IPS-18a (cell line): ENCODE measurements around the gene TENM4.

Experiments
- H3K27ac ChIP-seq: one replicate; pipeline ENCODE4 v1.5.1; 2013; ENCODE audit warnings: low read length
- H3K27me3 ChIP-seq: one replicate; pipeline ENCODE4 v1.6.1; 2013; ENCODE audit warnings: mild to moderate bottlenecking, low read length; ENCODE audit not compliant: control insufficient read depth, insufficient read depth
- H3K36me3 ChIP-seq: one replicate; pipeline ENCODE4 v1.6.1; 2013; ENCODE audit warnings: low read depth, low read length; ENCODE audit not compliant: control insufficient read depth
- H3K4me1 ChIP-seq: one replicate; pipeline ENCODE4 v1.6.1; 2013; ENCODE audit warnings: low read depth, low read length; ENCODE audit not compliant: control insufficient read depth
- H3K4me3 ChIP-seq: one replicate; pipeline ENCODE4 v1.5.1; 2013; ENCODE audit warnings: low read length
- H3K9ac ChIP-seq: one replicate; pipeline ENCODE4 v1.6.1; 2013; ENCODE audit warnings: mild to moderate bottlenecking, low read length, moderate library complexity
- H3K9me3 ChIP-seq: one replicate; pipeline ENCODE4 v1.6.1; 2013; ENCODE audit warnings: low read depth, low read length; ENCODE audit not compliant: control insufficient read depth

The TENM4 gene

DNA sequence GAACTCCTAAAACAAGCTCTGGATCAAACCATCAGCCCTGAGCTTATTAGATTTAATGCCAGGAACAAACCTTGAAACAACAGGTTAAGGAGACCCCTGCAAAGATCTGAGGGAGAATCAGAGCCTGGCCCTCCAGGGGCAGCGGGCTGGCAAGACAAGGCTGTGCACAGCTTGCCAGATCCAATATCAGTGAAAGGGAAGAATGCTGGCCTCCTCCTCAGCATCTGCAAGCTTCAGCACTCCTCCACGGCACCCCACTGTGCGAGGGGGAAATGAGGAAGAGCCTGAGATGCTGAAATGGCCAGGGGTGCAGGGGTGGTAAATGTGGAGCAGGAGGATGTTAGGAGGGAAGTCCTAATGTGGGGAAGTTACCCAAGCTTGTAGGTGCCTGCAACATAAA, 167.0 kb downstream of the TENM4 start:
- H3K27me3 ChIP-seq, result no peaks in the 10 kb centered on the region
- no peak overlapping the region for H3K27ac ChIP-seq
- no peaks in the 10 kb centered on the region for H3K36me3 ChIP-seq
- no peak overlapping the region for H3K4me3 ChIP-seq
- peaks cover 18% of the 10 kb centered on the region for H3K4me1 ChIP-seq
- H3K9me3 ChIP-seq, result no peaks in the 10 kb centered on the region
- no peak overlapping the region for H3K9ac ChIP-seq

DNA sequence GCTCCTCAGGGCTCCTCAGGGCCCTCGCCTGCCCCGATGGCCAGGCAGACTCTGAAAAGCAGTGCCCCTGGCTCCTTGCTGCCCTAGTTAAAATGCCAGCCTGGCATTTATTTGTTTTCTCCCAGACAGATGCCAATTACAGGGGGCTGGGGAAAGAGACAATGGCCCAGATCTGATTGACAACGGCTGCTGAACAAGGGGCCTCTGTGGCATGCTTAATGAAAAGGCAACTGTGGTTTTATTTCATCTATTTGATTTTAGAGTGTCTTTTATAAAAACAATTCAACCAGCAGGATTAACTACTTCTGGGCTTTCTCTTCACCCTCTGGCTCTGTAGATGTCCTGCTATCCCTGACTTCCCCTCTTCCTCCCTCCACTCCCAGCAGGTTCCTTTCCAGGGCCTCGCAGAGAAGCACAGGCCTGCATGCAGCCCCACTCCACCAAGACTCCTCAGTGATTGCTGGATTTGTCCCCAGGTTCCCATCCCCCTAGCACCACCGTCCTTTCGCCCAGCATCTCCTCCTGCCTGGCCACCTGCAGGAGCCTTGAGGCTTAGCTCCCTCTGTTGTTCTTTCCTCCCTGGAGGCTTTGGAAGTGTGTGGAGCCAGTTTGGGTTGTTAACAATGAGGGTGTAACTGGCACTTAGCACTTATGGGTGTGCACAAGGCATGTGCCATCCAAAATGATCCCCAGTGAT, 171.1 kb downstream of the TENM4 start:
- H3K27ac ChIP-seq, result no peak overlapping the region
- H3K4me1 ChIP-seq, result peaks cover 18% of the 10 kb centered on the region
- H3K36me3 ChIP-seq, result no peaks in the 10 kb centered on the region
- no peak overlapping the region for H3K4me3 ChIP-seq
- no peak overlapping the region for H3K9ac ChIP-seq
- H3K27me3 ChIP-seq, result no peaks in the 10 kb centered on the region
- H3K9me3 ChIP-seq, result no peaks in the 10 kb centered on the region

DNA sequence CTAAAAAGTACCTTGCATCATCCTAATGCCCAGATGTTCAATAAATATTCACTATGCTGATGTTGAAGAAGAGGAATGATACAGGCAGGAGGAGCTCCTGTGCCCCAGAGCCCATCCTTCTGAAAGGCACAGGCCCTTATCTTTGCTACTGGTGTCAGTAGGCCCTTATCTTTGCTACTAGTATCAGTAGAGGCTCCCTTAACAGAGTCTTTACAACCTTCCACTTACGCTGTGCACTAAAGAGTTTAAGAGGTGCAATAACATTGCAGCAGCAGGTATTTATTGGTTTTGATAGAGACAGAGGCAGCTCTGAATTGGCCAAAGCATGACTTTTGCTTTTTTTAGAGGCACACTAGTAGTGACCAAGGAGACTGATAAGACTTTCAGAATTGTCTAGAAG, 174.4 kb downstream of the TENM4 start:
- H3K9me3 ChIP-seq, result no peaks in the 10 kb centered on the region
- H3K4me3 ChIP-seq, result no peak overlapping the region
- H3K27ac ChIP-seq, result no peak overlapping the region
- H3K27me3 ChIP-seq, result no peaks in the 10 kb centered on the region
- peaks cover 13% of the 10 kb centered on the region for H3K4me1 ChIP-seq
- no peaks in the 10 kb centered on the region for H3K36me3 ChIP-seq
- H3K9ac ChIP-seq, result no peak overlapping the region

DNA sequence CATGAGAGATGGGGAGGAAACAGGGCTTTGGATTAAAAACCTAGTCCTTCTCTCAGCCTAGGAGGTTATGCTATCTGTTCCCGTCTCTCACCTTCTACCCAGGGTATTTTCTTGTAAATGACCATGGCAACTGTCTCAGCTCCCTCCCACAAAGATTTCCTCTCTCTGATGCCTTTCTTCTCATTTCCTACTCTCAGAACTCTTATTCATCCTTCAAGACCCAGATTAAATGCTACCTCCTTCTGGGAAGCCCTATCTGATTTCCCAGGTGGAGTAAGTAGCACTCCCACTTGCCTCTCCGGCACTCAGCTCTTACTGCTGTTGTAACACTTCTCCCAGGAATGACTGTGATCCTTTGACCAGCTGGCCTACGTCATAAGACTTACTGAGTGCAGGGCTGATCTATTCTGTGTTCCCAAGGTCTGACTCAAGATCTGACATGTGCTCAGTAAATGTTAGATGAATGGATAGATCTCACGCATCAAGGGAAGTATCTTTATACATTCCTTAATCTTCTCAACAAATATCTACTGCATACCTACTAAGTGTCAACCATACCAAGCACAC, 175.0 kb downstream of the TENM4 start:
- no peak overlapping the region for H3K4me3 ChIP-seq
- no peaks in the 10 kb centered on the region for H3K36me3 ChIP-seq
- no peaks in the 10 kb centered on the region for H3K9me3 ChIP-seq
- no peak overlapping the region for H3K27ac ChIP-seq
- no peak overlapping the region for H3K9ac ChIP-seq
- H3K27me3 ChIP-seq, result no peaks in the 10 kb centered on the region
- peaks cover 13% of the 10 kb centered on the region for H3K4me1 ChIP-seq

DNA sequence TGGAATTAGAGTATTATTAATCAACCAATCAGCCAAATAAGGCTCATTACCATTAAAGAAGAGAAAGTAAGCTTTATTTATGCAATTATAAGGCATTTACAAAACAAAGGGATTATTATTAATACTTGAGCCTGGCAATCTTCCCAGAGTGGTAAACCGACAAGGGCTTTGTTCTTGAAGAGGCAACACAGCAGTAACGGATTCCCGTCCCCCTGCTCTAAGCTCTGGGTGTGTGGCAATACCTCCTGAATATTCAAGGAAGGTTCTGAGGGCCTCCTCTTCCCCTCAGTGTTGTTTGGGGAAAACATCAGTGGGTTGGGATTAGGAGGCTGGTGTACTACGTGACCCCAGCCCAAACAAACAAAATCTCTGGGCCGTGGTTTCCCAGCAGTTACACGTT, 176.5 kb downstream of the TENM4 start:
- Histone ChIP-seq H3K27ac (no peak overlapping the region), H3K9ac (no peak overlapping the region), H3K9me3 (no peaks in the 10 kb centered on the region), H3K27me3 (no peaks in the 10 kb centered on the region), H3K36me3 (no peaks in the 10 kb centered on the region), H3K4me3 (no peak overlapping the region), H3K4me1 (peaks cover 4% of the 10 kb centered on the region)

DNA sequence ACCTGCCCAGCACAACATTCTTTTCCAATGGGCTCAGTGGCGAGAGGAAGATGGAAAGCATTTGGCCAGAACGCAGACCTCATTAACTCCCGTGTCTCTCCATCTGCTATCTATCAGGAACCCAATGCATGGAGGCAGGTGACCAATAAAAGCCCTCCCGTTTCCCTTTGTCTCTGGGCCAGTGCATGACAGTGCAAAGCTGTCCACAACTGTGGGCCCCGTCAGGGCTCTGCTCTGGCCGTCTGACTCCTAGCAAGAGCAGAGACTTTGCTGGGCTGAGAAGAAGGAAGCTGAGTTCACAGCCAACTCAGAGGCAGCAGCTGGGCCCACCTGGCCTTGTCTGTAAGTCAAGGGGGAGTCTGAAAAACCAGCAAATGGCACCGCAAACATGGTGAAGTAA, 177.8 kb downstream of the TENM4 start:
- H3K9ac ChIP-seq, result no peak overlapping the region
- peaks cover 4% of the 10 kb centered on the region for H3K4me1 ChIP-seq
- no peaks in the 10 kb centered on the region for H3K36me3 ChIP-seq
- no peaks in the 10 kb centered on the region for H3K27me3 ChIP-seq
- H3K4me3 ChIP-seq, result no peak overlapping the region
- H3K9me3 ChIP-seq, result no peaks in the 10 kb centered on the region
- H3K27ac ChIP-seq, result no peak overlapping the region

DNA sequence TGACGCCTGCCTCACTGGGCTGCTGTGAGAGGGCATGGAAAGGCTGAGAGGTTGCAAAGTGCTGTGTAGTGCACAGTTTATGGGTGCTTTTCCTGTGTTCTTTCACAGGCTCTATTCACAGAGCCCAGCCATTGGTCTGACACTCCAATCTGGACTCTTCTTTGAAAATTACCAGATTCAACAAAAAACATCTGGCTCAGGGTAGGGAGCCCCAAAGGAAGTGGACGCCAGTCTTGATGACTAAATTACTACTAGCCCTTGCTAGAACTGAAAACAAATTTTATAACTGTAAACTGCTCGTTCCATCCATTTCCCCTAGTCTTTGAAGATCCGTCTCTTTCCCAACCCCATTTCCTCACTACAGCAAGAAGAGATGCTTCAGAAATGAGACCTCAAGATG, 178.6 kb downstream of the TENM4 start:
- H3K9me3 ChIP-seq, result no peaks in the 10 kb centered on the region
- H3K27me3 ChIP-seq, result no peaks in the 10 kb centered on the region
- H3K36me3 ChIP-seq, result no peaks in the 10 kb centered on the region
- H3K9ac ChIP-seq, result no peak overlapping the region
- no peak overlapping the region for H3K27ac ChIP-seq
- H3K4me3 ChIP-seq, result no peak overlapping the region
- H3K4me1 ChIP-seq, result peaks cover 4% of the 10 kb centered on the region

DNA sequence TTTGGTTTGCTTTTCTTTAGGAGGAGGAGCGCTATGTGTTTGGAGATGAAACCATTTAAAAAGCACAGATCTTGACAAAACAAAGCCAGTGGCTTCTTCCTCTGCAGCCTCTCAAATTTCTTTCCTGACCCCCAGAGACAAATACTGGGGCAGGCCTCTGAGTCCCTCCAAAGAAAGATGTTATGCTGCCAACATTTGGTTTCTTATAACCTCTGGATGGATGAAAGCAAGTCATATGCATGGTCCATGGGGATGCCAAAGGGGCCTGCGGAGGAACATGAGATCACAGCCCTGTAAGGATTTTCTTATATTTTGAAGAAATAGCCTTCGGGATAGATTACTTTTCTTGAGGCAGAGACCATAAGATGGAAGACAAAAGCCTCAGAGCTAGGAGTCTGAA, 179.1 kb downstream of the TENM4 start:
- Histone ChIP-seq H3K9me3 (no peaks in the 10 kb centered on the region), H3K36me3 (no peaks in the 10 kb centered on the region), H3K27ac (no peak overlapping the region), H3K9ac (no peak overlapping the region), H3K4me1 (peaks cover 4% of the 10 kb centered on the region), H3K4me3 (no peak overlapping the region), H3K27me3 (no peaks in the 10 kb centered on the region)

DNA sequence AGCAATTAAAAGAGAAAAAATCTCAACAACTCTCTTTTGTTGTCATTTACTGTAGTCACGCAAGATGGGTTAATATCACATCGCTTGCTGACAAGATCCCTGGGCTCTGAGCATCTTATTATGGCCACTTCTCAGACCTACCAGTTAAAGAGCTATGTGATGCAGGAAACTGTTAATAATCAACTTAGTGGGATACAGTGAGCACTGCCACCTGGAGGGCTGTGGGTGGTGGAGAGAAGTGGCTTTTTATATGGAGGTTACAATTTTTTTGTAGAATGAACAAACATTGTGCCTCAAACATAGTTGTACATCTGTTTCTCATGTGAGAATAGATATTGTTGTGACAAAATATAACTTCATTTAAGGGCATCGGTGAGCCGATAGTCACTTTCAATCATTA, 181.0 kb downstream of the TENM4 start:
- no peak overlapping the region for H3K4me3 ChIP-seq
- no peak overlapping the region for H3K27ac ChIP-seq
- H3K9ac ChIP-seq, result no peak overlapping the region
- no peaks in the 10 kb centered on the region for H3K9me3 ChIP-seq
- no peaks in the 10 kb centered on the region for H3K36me3 ChIP-seq
- H3K4me1 ChIP-seq, result peaks cover 4% of the 10 kb centered on the region
- H3K27me3 ChIP-seq, result no peaks in the 10 kb centered on the region

DNA sequence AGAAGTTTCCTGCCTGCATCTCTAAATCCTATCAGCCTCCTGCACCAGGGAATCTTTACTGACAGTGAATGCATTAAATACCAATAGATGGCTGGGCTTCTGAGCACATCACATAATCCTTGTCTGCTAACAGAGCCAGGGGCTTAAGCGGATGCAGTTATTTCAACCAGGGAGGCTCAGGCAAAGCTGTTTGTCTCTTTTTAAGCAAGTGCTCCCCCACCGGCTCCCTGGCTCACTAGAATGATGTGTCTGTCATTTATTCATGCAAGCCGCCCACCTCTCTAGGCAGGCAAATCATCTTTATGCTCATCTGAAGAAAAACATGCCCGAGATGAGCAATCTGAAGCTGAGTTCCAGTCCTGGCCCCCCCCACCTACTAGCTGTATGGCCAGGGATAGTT, 182.3 kb downstream of the TENM4 start:
- Histone ChIP-seq H3K27ac (no peak overlapping the region), H3K4me3 (no peak overlapping the region), H3K36me3 (no peaks in the 10 kb centered on the region), H3K9ac (no peak overlapping the region), H3K27me3 (no peaks in the 10 kb centered on the region), H3K4me1 (peaks cover 4% of the 10 kb centered on the region), H3K9me3 (no peaks in the 10 kb centered on the region)

DNA sequence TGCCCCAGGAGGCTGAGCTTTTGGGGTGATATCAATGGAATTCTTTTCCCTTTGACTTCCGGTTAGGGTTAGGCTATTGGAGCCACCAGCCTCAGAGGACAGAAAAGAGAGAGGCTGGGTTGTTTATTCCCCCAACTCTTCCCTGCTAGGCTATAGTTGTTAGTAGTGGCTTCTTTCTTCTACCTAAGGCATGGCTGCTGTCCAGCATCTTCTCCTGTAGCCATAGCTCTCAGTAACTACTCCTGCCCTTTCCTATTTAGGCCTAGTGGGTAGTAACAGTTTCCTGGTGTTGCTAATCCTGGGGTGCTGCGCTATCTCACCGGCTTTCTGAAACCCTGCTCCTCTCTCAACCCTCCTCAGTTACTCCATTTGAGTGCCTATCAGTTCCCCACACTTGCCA, 184.9 kb downstream of the TENM4 start:
- Histone ChIP-seq H3K27ac (no peak overlapping the region), H3K4me1 (no peaks in the 10 kb centered on the region), H3K36me3 (no peaks in the 10 kb centered on the region), H3K4me3 (no peak overlapping the region), H3K9ac (no peak overlapping the region), H3K9me3 (no peaks in the 10 kb centered on the region), H3K27me3 (no peaks in the 10 kb centered on the region)

DNA sequence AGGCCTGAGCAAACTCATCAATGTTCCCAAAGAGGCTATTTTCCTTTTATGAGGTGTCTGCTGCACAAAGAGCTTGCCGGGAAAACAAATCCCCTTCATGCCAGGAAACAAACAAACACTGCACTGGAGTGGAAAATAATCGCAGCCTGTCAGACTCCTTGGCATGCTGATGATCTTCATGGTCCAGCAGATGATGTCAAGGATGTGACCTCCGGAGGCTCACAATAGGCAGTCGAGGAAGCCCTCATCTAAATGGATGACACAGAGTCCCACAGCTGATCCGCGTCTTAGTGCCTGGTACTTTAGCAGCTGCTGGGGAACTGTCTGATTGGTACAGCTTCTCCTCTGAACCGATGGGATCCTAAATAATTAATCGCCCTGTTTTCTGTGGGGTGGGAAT, 187.6 kb downstream of the TENM4 start:
- no peaks in the 10 kb centered on the region for H3K9me3 ChIP-seq
- H3K27me3 ChIP-seq, result no peaks in the 10 kb centered on the region
- H3K9ac ChIP-seq, result no peak overlapping the region
- H3K4me3 ChIP-seq, result no peak overlapping the region
- H3K27ac ChIP-seq, result no peak overlapping the region
- no peaks in the 10 kb centered on the region for H3K36me3 ChIP-seq
- no peaks in the 10 kb centered on the region for H3K4me1 ChIP-seq
